ENCODE measurements around the gene TTC33. TPM values are rescaled to one million over a fixed set of nuclear protein-coding genes. Genes with fewer than 3 reads are reported as not detected.
"Not testable (repeated sequence)": the region's sequence is repeated elsewhere in the genome, so short reads cannot be mapped to it uniquely, and the experiment has no call there.

The TTC33 gene
- total RNA-seq, 1 donor from 2014 or later, result 22.0 TPM

GRCh38 chr5:40614923-40615585 lies 140.7 kb downstream of the TTC33 start:
- no peak for DNase-seq

GRCh38 chr5:40614466-40614865 lies 141.3 kb downstream of the TTC33 start:
- no peak for DNase-seq

GRCh38 chr5:40607202-40607601 lies 148.6 kb downstream of the TTC33 start:
- DNase-seq, result no peak

- no peak for DNase-seq
Measured at GRCh38 chr5:40606077-40606765, 149.5 kb downstream of the TTC33 start.

GRCh38 chr5:40605295-40605958 lies 150.3 kb downstream of the TTC33 start:
- DNase-seq, result no peak

- DNase-seq, result no peak
Measured at GRCh38 chr5:40603378-40603777, 152.4 kb downstream of the TTC33 start.

GRCh38 chr5:40601198-40601868 lies 154.4 kb downstream of the TTC33 start:
- DNase-seq, result no peak

GRCh38 chr5:40600383-40600782 lies 155.4 kb downstream of the TTC33 start:
- DNase-seq, result no peak

- DNase-seq, result no peak
Measured at GRCh38 chr5:40599676-40600075, 156.1 kb downstream of the TTC33 start.

- DNase-seq, result no peak
Measured at GRCh38 chr5:40594811-40595210, 160.9 kb downstream of the TTC33 start.

GRCh38 chr5:40591727-40592396 lies 163.9 kb downstream of the TTC33 start:
- not testable (repeated sequence) for DNase-seq

GRCh38 chr5:40587376-40587775 lies 168.4 kb downstream of the TTC33 start:
- no peak for DNase-seq

GRCh38 chr5:40585537-40586267 lies 170.1 kb downstream of the TTC33 start:
- DNase-seq, result no peak

- no peak for DNase-seq
Measured at GRCh38 chr5:40584054-40584453, 171.7 kb downstream of the TTC33 start.

- no peak for DNase-seq
Measured at GRCh38 chr5:40578501-40579451, 177.0 kb downstream of the TTC33 start.

GRCh38 chr5:40577718-40578117 lies 178.0 kb downstream of the TTC33 start:
- no peak for DNase-seq

GRCh38 chr5:40575921-40576320 lies 179.8 kb downstream of the TTC33 start:
- no peak for DNase-seq

GRCh38 chr5:40575411-40575810 lies 180.3 kb downstream of the TTC33 start:
- no peak for DNase-seq

GRCh38 chr5:40572937-40573336 lies 182.8 kb downstream of the TTC33 start:
- DNase-seq, result peak; percentile 83

GRCh38 chr5:40572391-40572790 lies 183.4 kb downstream of the TTC33 start:
- DNase-seq, result no peak

All from skin of body (tissue), 2 donors.